ENCODE results near the gene CHEK1.
"Not testable (repeated sequence)": the region's sequence is repeated elsewhere in the genome, so short reads cannot be mapped to it uniquely, and the experiment has no call there.

Gene CHEK1

DNA sequence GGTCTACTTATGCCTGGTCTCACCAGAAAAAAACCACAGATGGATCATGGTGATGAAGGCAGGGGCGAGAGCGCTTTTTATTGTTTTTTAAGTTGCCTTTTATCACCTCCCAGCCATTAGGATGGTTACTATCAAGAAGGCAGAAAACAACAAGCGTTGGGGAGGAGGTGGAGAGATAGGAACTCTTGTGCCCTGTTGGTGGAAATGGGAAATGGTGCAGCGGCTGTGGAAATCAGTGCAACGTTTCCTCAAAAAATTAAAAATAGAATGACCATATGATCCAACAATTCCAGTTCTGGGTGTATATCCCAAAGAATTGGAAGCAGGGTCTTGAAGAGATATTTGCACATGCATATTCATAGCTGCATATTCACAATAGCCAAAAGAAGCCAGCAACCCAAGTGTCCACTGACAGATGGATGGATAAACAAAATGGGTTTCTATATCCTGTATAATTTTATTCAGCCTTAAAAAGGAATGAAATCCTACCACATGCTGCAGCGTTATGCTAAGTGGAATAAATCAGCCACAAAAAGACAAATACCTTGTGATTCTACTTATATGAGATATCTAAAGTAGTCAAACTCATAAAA lies 76.2 kb downstream of the CHEK1 start:
- no peak for DNase-seq (ENCODE audit: low read depth)

DNA sequence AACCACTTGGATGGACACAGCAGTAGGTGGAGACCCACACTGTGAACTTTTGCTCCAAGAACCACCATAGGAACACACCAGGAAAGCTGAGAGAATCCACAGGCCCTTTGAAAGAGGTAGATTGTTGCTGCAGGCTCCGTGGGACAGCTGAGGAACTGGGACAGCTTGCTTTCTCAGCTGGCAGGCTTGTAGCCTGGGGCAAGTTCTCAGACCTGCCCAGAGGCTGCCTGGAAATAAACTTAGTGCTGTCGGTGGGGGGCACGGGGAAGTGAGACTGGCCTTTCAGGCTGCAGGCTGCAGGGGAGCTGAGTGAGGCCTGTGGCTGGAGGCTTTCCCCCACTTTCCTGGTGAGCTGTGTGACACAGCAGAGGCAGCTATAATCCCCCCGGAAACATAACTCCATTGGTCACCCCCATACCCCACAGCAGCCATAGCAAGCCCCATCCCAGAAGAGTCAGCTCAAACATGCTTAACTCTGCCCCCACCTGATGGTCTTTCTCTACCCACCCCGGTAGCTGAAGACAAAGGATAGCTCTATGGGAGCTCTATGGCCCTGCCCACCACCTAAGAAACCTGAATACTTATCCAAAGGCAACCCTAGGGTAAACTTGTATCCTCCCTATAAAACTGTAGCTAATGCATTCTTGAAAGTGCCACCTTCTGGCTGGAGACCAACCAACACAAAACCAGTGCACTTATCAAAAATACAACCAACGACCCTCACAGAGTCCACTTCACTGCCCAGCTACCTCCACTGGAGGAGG lies 77.1 kb downstream of the CHEK1 start:
- no peak for DNase-seq (ENCODE audit: low read depth)

DNA sequence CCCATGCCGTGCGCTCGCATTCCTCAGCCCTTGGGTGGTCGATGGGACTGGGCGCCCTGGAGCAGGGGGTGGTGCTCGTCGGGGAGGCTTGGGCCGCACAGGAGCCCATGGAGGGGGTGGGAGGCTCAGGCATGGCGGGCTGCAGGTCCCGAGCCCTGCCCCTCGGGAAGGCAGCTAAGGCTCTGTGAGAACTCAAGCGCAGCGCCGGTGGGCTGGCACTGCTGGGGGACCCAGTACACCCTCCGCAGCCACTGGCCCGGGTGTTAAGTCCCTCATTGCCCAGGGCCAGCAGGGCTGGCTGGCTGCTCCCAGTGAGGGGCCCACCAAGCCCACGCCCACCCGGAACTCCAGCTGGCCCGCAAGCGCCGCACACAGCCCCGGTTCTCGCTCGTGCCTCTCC lies 79.7 kb downstream of the CHEK1 start:
- DNase-seq (ENCODE audit: low read depth): not testable (repeated sequence)

DNA sequence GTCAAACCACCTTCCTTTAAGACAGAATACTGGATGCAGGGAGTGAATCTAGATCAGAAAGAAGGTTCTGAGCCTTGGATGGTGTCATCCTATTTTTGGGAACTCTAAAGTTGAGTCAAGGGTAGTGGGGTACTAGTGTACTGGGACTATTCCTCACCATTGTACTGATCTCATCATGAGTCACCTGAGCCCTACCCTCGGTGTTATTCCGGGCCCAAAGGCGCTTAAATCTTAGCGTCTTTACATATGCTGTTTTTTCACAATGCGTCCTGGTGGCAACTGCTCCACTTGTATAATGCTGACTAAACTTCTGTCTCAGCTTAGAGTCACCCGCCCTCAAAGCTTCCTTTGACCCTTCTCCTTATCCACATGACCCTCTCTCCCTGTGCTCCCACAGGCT lies 95.8 kb downstream of the CHEK1 start:
- no peak for DNase-seq (ENCODE audit: low read depth)

DNA sequence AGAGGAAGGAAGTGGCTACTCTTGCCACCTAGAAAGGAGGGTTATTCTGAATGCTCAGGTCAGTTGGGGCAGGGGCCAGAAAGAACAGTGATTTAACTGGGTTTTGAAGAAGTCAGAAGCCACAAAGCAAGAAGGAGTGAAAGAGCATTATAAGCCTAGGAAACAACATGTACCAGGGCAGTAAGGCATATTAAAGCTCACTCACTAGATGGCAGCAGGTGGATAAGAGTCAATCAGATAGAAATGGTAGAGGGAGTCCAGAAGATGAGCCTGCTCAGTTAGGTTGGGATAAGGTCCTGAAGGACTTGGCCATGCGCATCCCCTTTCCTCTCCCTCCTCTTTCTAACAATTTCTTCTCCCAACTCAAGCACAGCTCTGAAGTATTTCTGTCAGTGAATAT lies 99.2 kb downstream of the CHEK1 start:
- no peak for DNase-seq (ENCODE audit: low read depth)
